Stimulated activated CD8-positive, alpha-beta memory T cell treated with anti-CD3 and anti-CD28 coated beads, Interleukin-4, amount 100 ng/mL, for 24 hours (primary cell): Measurements from ENCODE around the gene CALML5.
"Not testable (repeated sequence)": the region's sequence is repeated elsewhere in the genome, so short reads cannot be mapped to it uniquely, and the experiment has no call there.

Experiments used
- DNase-seq: peaks from one replicate; pipeline ENCODE4 v3.0.0-alpha.2; 2020; ENCODE audit warnings: low read depth

CALML5 gene

DNA sequence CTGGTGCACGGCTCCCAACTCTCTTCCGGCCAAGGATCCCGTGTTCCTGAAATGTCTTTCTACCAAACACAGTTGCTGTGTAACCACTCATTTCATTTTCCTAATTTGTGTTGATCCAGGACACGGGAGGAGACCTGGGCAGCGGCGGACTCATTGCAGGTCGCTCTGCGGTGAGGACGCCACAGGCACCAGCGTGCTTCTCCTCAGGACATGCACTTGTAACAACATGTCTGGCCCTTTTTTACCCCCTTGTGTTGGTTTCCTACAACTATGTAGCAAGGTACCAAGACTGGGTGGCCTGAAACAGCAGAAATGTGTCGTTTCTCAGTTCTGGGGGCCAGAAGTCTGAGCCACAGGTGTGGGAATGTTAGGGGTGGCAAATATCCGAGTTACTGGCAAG lies 18.2 kb downstream of the CALML5 start:
- no peak for DNase-seq

- no peak for DNase-seq
Measured at GRCh38 chr10:5480162-5480941, 19.0 kb downstream of the CALML5 start.

GRCh38 chr10:5479481-5480161 lies 19.7 kb downstream of the CALML5 start:
- DNase-seq = no peak

DNA sequence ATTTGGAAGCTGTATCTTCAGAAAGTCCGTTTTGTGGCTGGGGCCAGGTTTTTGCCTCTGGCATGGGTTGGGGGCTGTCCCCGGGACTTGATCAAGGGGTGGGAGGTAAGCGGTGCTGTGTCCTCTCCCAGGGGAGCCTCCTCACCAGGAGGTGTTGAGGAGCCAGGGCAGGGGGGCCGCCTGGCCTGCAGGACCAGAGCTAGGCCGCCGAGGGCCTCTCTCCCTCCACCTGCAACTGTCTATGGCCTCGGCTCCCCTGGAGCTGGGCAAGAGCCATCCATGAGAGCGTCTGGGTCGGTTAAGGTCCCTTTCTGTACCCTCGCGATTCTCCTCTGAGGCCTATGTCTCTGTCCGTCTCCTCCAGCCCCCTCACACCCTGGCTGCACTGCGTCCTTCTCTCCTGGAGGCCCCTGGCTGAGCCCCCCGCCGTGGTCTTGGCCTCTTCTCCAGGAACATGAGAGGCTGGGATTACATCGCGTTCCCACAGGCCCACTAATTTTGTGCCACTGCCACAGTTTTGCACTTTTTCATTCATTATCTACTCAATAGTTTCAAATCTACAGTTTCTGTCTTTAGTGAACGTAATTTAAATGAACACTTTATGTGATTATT lies 20.6 kb downstream of the CALML5 start:
- no peak for DNase-seq

DNA sequence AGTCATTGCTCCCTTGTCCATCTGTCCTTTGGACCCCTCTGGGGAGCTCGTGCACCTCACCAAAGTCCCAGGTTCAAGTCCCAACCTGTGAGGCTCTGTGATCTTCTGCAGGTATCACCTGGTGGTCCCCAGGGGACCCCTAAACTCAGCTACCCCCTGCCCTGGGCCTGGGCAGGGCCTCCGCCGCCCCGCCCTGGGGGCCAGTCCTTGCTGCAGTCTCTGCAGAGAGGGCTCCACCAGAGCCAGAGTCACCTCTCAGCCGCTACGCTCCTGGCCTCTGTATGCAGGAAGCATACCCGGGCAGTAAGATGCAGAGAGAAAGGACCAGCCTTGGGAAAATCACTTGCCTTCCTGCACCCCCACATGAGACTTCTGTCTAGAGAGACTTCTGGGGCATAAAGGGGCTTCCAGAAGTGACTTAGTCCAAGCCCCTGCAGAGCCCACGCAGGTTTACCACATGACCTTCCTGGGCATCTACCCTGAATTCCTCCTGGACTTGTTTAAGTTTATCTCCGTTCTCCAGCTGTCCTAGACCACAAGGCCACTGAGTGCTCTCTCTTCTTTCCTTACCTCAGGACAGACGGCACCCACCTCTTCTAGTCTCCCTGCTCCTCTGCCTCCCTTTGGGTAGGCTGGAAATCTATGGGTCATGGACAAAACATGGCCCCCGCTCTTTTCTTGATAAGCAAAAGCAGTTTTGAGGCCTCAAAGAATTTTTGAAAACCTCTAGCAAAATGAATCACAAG lies 21.2 kb downstream of the CALML5 start:
- no peak for DNase-seq

- no peak for DNase-seq
Measured at GRCh38 chr10:5476918-5477525, 22.3 kb downstream of the CALML5 start.

DNA sequence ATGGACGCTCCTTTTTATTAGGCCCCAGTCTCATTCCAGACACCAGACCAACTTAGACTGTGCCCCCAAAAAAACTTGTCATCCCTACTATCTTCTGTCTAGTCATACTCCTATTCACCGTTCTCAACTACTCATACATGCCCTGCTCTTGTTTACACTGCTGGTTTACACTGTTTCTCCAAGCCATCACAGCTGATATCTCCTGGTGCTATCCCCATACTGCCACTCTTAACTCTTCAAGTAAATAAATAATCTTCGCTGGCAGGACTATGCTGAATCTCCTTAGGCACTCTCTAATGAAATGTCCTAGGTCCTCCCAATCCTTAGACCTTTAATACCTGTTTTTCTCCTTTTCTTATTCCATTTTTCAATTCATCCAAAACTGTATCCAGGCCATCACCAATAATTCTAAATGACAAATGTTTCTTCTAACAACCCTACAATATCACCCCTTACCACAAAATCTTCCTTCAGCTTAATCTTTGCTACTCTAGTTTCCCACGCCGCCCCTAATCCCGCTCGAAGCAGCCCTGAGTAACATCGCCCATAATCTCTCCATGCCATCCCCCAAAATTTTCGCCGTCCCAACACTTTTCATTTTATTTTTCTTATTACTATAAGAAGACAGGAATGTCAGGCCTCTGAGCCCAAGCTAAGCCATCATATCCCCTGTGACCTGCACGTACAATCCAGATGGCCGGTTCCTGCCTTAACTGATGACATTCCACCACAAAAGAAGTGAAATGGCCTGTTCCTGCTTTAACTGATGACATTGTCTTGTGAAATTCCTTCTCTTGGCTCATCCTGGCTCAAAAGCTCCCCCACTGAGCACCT lies 23.2 kb downstream of the CALML5 start:
- not testable (repeated sequence) for DNase-seq

- DNase-seq = not testable (repeated sequence)
Measured at GRCh38 chr10:5475088-5475487, 24.3 kb downstream of the CALML5 start.

DNA sequence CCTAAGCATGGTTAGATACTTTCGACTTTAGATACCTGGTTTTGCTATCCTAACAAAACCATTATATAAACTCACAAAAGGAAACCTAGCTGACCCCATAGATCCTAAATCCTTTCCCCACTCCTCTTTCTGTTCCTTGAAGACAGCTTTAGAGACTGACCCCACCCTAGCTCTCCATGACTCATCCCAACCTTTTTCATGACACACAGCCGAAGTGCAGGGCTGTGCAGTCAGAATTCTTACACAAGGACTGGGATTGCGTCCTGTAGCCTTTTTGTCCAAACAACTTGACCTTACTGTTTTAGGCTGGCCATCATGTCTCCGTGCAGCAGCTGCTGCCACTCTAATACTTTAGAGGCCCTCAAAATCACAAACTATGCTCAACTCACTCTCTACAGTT lies 24.7 kb downstream of the CALML5 start:
- DNase-seq = not testable (repeated sequence)

DNA sequence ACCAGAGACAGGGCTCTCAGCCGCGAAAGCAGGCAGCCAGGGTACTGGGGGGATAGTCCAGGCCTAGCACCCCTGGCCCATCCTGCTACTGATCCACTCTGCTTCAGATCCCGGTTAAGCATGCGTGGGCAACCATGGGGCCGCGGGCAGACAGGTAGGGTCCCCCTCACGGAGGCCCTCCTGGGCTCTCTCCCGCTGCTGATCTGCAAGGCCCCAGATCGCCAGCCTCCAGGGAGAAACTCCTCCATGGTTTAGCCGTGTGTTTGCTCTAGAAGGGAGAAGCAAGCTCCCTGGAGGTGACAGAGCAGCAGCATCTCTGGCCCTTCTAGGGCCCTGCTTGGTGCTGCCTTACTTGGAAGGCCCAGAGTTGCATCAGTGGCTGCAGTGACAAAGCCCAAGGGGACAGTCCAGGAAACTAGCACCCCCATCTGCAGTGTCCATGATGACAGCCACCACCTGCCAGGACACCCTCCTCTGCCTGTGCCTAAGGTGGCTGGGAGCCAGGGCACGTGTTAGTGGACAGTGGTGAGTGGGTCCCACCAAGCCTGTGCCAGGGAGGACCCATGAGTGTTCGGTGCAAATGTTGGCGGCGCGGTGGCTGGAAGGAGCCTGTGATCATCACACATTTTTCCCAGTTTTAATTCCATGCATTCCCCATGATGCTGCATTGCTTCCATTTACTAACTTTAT lies 29.2 kb downstream of the CALML5 start:
- no peak for DNase-seq

DNA sequence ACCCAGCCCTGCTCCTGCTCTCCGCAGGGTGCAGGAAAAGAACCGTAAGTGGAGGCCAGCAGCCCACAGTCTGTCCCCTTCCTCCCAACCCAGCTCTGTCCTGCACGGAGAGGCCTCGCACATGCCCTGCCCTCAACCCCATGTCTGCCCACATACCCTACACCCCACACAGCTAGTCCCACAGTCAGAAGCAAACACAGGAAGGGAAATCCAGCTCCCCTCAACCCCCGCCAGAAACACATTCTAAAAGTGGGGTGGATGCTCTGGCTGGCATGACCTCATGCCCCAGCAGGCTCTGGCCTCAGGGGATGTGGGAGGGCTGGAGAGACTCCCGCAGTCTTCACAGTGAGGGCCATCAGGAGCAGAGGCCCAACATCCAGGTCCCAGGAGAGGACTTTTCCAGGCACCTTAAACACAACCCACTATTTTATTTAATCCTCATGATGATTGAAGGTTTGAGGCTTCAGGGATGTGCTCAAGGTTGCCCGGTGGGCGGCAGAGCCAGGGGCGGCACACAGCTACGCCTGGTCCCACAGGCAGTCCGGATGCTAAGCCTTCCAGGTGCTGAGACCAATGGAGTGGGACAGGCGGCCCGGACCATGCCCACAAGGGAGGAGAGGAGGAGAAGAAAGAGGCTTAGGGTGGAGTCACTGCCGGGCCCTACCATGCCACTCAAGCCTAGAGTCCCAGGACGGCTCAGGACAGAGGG lies 29.9 kb downstream of the CALML5 start:
- DNase-seq = no peak

GRCh38 chr10:5468262-5469106 lies 30.9 kb downstream of the CALML5 start:
- no peak for DNase-seq

- DNase-seq = no peak
Measured at GRCh38 chr10:5467634-5468255, 31.6 kb downstream of the CALML5 start.

DNA sequence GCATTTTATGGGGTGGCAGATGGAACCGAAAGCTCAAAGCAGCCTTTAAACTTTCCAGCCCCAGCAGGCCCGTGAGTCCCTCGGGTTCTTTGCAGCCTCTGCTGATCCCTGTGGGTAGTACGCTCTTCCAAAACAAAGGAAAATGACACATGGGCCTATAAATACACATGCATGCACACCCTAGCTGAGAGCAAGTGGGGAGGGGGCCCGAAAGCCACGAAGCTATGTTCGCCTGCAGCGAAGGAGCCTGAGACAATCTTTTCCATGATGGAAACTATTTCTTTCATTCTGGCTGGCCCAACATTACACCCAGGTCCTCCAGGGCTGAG lies 32.2 kb downstream of the CALML5 start:
- DNase-seq = no peak

GRCh38 chr10:5466451-5467206 lies 32.7 kb downstream of the CALML5 start:
- DNase-seq = no peak

DNA sequence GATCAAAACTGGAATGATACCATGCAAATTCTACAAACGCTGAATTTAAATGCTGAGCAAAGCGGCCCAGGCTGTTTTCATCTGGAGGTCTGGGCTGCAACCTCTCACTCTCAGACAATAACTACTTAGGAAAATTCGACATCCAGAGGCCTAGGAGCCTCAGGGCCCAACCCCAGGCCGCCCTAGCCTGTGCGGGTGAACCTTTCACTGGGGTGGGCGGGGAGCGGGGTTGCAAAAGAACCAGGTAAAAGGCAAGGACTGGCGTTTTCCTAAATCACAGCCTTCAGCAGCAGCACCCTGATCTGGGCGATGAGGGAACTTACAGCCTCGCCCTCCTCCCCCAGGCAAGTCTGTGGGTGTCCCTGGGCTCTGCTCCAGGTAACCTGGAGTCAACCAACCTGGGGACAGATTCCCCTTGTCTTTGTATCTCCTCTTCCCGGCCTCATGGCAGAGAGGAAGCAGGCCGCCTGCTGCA lies 33.4 kb downstream of the CALML5 start:
- DNase-seq = no peak

- DNase-seq = no peak
Measured at GRCh38 chr10:5464546-5464945, 34.8 kb downstream of the CALML5 start.

DNA sequence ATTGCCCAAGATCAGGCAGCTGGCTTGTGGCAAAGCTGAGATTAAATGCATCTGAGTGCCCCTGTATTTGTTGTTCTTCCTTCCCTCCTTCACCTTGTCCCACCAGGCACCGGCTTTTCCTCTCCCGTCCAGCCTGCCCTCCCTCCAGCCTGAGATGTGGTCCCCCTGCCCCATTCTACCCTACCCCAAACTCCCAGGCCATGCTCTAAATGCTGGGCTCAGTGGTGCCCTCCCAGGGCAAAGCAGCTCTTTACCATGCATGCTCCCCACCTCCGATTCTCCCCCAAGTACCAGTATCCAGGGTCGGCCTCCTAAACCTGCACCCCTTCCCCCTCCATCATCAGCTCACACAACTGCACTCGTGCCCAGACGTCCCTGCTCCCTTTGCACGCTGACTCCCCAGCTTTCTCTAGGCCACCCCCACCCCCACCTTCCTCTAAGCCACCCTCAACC lies 36.5 kb downstream of the CALML5 start:
- no peak for DNase-seq
